GM06990 (cell line): ENCODE measurements around the gene ATP1A1.

ENCODE experiments used
- DNase-seq: peaks from one replicate; pipeline ENCODE4 v3.0.0-alpha.2; 2011; ENCODE audit not compliant: insufficient read length; ENCODE audit errors: extremely low read depth
- H3K27me3 ChIP-seq: replicated peaks from 2 replicates; pipeline ENCODE4 v1.6.0; 2011; ENCODE audit warnings: low read length; ENCODE audit not compliant: control insufficient read depth, insufficient read depth
- H3K36me3 ChIP-seq: 2 replicates; pipeline ENCODE4 v1.5.1; 2011; ENCODE audit warnings: low read length; ENCODE audit not compliant: control insufficient read depth, insufficient read depth
- H3K4me3 ChIP-seq: replicated peaks from 2 replicates; pipeline ENCODE4 v1.5.1; 2011; ENCODE audit warnings: low read depth, mild to moderate bottlenecking, control low read depth, low read length
- TF ChIP-seq, protein P1 (sequence below): IDR thresholded peaks from 2 replicates; pipeline ENCODE4 v1.5.1; 2011; ENCODE audit warnings: low read length, control low read depth, mild to moderate bottlenecking, inconsistent platforms; ENCODE audit not compliant: insufficient read depth, poor library complexity, severe bottlenecking

ATP1A1 gene

DNA sequence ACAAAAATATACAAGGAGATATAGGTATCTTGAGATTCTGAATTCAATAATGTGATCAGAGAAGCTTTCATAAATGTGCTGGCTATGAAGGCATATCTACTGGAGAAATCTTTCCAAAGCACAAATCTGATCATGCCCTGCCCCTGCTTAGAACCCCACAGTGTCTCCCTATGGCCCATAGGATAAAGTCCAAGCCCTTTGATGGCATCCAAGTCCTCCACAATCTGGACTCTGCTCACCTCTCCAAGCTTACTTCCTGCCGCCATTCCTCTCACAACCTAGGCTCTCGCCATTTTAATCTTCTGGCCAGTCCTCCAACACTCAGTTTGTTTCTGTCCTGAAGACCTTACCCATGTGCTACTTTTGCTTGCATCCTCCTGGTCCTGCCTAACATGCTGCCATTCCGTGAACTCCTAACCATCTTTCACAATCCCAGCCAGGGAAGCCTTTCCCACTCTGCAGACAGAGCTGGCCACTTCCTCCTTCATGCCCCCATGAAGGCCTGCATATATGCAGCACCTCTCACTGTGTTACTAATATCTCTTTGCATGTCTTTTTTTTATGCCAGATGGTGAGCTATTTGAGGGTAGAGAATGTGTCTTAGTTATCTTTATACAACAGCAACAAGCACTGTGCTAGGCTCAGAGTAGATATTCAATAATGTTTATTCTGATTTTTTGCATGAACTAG is 5.6 kb upstream of the ATP1A1 start:
- no peak for DNase-seq
- TF ChIP-seq, protein P1, sequence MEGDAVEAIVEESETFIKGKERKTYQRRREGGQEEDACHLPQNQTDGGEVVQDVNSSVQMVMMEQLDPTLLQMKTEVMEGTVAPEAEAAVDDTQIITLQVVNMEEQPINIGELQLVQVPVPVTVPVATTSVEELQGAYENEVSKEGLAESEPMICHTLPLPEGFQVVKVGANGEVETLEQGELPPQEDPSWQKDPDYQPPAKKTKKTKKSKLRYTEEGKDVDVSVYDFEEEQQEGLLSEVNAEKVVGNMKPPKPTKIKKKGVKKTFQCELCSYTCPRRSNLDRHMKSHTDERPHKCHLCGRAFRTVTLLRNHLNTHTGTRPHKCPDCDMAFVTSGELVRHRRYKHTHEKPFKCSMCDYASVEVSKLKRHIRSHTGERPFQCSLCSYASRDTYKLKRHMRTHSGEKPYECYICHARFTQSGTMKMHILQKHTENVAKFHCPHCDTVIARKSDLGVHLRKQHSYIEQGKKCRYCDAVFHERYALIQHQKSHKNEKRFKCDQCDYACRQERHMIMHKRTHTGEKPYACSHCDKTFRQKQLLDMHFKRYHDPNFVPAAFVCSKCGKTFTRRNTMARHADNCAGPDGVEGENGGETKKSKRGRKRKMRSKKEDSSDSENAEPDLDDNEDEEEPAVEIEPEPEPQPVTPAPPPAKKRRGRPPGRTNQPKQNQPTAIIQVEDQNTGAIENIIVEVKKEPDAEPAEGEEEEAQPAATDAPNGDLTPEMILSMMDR, result no peak
- Histone ChIP-seq H3K27me3 (no peaks in the 10 kb centered on the region), H3K36me3 (no peaks in the 10 kb centered on the region), H3K4me3 (no peak overlapping the region)

DNA sequence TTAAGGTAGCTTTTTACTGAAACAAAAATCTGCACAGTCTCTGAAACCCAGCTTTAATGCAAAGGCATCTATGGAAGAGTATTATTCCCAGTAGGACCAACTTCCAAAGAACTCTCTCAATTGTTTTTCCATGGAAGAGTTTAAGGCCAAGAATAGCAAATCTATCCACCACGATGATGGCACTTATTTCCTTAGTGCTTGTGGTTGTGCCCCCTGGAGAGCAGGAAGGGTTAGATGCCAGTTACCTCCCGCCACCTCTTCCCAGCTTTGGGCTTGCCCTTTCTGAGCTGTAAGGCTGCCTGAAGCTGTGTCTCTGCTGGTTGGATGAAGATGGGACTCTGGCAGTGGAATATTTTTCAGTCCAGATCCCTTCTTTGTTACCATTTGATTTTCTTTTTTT is 4.8 kb upstream of the ATP1A1 start:
- H3K27me3 ChIP-seq, result no peaks in the 10 kb centered on the region
- no peaks in the 10 kb centered on the region for H3K36me3 ChIP-seq
- TF ChIP-seq, protein P1, result no peak
- no peak for DNase-seq
- H3K4me3 ChIP-seq, result no peak overlapping the region

DNA sequence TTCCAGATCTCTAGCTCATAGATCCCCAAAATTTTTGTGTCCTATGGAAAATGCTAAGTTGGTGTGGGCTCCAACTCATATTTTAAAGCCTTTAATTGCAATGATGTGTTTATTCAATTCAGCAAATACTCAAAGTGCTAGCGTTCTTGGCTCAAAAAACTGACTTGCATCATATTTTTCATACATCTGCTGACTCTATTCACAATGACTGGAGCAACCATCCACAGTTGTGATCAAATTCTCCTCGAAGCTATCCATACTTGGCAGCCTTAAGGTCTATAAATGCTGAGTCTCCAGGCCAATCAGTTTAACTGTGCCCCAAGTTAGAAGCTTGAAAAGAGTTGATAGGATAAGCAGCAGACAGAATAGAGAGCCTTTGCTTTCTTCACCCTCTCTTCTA is 2.9 kb upstream of the ATP1A1 start:
- Histone ChIP-seq H3K4me3 (no peak overlapping the region), H3K27me3 (no peaks in the 10 kb centered on the region), H3K36me3 (no peaks in the 10 kb centered on the region)
- DNase-seq, result no peak
- TF ChIP-seq, protein P1, result no peak

DNA sequence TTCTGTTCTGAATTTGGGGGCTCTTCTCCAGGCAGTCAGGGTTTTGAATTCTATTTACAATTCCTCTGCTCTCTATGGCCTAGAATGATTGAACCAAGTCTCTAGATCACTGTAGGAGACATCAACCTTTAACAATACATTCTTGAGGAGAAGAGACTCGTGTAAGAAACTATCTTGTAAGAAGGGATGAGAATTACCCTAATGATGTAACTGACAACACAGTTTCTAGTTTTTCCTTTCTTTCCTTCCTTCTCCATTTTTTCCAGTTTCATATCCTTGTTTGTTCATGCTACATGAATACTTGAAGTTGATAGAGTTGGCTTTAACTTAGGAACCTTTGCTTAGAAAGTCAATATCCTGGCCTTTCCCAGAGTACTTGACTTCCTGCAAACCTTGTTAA is 1.3 kb upstream of the ATP1A1 start:
- TF ChIP-seq, protein P1, result no peak
- no peak for DNase-seq
- no peaks in the 10 kb centered on the region for H3K27me3 ChIP-seq
- no peak overlapping the region for H3K4me3 ChIP-seq
- no peaks in the 10 kb centered on the region for H3K36me3 ChIP-seq

DNA sequence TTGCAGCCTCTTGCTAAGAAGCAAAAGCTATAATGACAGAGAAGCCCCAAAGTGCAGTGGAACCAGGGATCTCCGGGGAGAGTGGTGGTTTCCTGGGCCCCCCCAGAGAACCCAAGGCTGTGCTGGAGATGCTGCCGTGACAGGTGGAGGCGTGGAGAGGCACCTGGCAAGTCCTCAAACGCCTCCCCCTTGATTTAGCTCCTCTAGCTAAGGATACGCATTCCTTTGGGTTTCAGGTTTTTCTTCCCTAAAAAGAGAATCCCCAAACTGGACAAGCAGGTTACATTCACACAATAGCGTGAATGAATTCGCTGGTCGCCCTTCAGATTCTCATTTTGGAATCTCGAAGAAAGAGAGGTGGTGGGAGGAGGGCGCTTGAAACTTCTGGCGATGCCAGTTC is 853 bp upstream of the ATP1A1 start:
- H3K27me3 ChIP-seq, result no peaks in the 10 kb centered on the region
- no peak for DNase-seq
- H3K36me3 ChIP-seq, result no peaks in the 10 kb centered on the region
- H3K4me3 ChIP-seq, result peak overlapping the region; percentile 89
- TF ChIP-seq, protein P1, result no peak
